ENCODE results near the gene PNMA8B. TPM values are rescaled to one million over a fixed set of nuclear protein-coding genes. Genes with fewer than 3 reads are reported as not detected.

Gene PNMA8B, protein sequence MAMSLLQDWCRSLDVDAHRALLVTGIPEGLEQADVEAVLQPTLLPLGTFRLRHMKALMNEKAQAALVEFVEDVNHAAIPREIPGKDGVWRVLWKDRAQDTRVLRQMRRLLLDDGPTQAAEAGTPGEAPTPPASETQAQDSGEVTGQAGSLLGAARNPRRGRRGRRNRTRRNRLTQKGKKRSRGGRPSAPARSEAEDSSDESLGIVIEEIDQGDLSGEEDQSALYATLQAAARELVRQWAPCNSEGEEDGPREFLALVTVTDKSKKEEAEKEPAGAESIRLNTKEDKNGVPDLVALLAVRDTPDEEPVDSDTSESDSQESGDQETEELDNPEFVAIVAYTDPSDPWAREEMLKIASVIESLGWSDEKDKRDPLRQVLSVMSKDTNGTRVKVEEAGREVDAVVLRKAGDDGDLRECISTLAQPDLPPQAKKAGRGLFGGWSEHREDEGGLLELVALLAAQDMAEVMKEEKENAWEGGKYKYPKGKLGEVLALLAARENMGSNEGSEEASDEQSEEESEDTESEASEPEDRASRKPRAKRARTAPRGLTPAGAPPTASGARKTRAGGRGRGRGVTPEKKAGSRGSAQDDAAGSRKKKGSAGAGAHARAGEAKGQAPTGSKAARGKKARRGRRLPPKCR
- total RNA-seq (2021; ENCODE audit: unreplicated experiment) (not detected), Bru-seq, nascent RNA (percentile 11 among the genes with signal in this experiment), BruChase-seq, experiment 1, labeled RNA remaining after a 2-hour chase (percentile 18 among the genes with signal in this experiment), BruChase-seq, experiment 2, labeled RNA remaining after a 6-hour chase (percentile 12 among the genes with signal in this experiment)
- not detected for polyA plus RNA-seq (2012; ENCODE audit: insufficient read length)
- long read RNA-seq = 0 reads

DNA sequence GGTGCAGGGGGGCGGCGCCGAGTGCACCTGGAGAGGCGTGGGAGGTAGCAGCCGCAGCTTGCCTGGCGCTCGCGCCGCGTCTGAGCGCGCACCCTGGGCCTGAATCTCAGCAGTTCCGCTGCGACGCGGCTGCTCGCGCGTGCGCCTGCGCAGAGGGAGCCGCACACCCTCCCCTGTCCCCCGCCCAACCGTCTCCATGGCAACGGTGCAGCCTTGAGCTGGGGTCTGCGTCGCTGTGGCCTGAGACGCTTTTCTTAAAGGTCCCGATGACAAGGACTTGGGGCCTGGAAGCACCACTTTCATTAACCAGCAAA, at the start of gene PNMA8B:
TSS of gene PNMA8B (minus strand) at position 82 of the 314 bp plus-strand sequence. CDS start 402 bp downstream, outside the sequence.
- ATAC-seq (no peak), DNase-seq (ENCODE audit: low read depth, low spot score) (no peak)
- in situ Hi-C loops (cut with HindIII; ENCODE audit: low pct_unique_long_range_greater_than_20kb, low sequenced_read_pairs) (no loop called here), intact Hi-C loops (cut with micrococcal nuclease; ENCODE audit: unreplicated experiment) (no loop called here)
- ChIA-PET CTCF (no interaction called here), POLR2A (no interaction called here)
- TF ChIP-seq, protein P1, sequence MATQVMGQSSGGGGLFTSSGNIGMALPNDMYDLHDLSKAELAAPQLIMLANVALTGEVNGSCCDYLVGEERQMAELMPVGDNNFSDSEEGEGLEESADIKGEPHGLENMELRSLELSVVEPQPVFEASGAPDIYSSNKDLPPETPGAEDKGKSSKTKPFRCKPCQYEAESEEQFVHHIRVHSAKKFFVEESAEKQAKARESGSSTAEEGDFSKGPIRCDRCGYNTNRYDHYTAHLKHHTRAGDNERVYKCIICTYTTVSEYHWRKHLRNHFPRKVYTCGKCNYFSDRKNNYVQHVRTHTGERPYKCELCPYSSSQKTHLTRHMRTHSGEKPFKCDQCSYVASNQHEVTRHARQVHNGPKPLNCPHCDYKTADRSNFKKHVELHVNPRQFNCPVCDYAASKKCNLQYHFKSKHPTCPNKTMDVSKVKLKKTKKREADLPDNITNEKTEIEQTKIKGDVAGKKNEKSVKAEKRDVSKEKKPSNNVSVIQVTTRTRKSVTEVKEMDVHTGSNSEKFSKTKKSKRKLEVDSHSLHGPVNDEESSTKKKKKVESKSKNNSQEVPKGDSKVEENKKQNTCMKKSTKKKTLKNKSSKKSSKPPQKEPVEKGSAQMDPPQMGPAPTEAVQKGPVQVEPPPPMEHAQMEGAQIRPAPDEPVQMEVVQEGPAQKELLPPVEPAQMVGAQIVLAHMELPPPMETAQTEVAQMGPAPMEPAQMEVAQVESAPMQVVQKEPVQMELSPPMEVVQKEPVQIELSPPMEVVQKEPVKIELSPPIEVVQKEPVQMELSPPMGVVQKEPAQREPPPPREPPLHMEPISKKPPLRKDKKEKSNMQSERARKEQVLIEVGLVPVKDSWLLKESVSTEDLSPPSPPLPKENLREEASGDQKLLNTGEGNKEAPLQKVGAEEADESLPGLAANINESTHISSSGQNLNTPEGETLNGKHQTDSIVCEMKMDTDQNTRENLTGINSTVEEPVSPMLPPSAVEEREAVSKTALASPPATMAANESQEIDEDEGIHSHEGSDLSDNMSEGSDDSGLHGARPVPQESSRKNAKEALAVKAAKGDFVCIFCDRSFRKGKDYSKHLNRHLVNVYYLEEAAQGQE (IDR thresholded peaks at IDR 0.05; ENCODE audit: insufficient read depth in 1 of 2, low read depth in 2 of 2, low read length in 1 of 2) = no peak
- TF ChIP-seq POLR2AphosphoS5 (IDR thresholded peaks at IDR 0.05; ENCODE audit: low read depth, low read length) = no peak
- TF ChIP-seq SIN3A (IDR thresholded peaks at IDR 0.05; ENCODE audit: borderline replicate concordance, insufficient read depth, low read depth, low read length) = no peak
- TF ChIP-seq, protein P2, sequence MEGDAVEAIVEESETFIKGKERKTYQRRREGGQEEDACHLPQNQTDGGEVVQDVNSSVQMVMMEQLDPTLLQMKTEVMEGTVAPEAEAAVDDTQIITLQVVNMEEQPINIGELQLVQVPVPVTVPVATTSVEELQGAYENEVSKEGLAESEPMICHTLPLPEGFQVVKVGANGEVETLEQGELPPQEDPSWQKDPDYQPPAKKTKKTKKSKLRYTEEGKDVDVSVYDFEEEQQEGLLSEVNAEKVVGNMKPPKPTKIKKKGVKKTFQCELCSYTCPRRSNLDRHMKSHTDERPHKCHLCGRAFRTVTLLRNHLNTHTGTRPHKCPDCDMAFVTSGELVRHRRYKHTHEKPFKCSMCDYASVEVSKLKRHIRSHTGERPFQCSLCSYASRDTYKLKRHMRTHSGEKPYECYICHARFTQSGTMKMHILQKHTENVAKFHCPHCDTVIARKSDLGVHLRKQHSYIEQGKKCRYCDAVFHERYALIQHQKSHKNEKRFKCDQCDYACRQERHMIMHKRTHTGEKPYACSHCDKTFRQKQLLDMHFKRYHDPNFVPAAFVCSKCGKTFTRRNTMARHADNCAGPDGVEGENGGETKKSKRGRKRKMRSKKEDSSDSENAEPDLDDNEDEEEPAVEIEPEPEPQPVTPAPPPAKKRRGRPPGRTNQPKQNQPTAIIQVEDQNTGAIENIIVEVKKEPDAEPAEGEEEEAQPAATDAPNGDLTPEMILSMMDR (IDR thresholded peaks at IDR 0.05) = no peak
- TF ChIP-seq TCF7L2 (IDR thresholded peaks at IDR 0.05; ENCODE audit: low read depth, low read length) = no peak
- H3K36me3 ChIP-seq (ENCODE audit: control insufficient read depth, insufficient read depth, low read length) = no peaks in the 10 kb centered on the region
- H3K4me3 ChIP-seq (ENCODE audit: low read depth in 2 of 2, low read length in 2 of 2) = peak within 1 kb of the TSS in 1 of 2 experiments; percentile 14; a peak in 1 of 4 replicates
- H3K9me3 ChIP-seq (ENCODE audit: control insufficient read depth, insufficient read depth, low read depth, low read length) = no peaks in the 10 kb centered on the region
- no TSS peak for BruUV-seq (replicated peaks)
- H3K27ac ChIP-seq (ENCODE audit: low read length) = no peak within 1 kb of the TSS
- H3K27me3 ChIP-seq (ENCODE audit: control insufficient read depth, insufficient read depth, low read length) = no peaks in the 10 kb centered on the region
- H3K4me1 ChIP-seq (ENCODE audit: control insufficient read depth, insufficient read depth, low read length) = no peaks in the 10 kb centered on the region

DNA sequence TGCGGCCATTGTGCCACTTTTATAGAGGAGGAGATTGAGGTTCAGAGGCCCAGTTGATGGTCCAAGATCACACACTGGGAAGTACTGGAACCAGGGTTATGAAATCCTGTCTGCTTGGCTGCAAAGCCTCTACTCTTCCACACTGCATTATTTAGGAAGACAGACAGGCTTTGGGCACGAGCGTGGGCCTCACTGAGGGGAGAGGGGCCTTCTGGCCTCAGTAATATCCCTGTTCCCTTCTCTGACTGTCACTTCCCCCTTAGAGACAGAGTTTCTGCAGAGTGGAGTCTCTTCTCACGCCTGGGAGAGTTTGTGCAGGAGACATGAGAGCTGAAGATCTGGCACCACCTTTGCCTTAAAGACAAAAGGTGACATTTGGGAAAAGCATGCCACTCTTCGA, 49.0 kb upstream of the PNMA8B start:
- Histone ChIP-seq H3K4me1 (ENCODE audit: control insufficient read depth, insufficient read depth, low read length) (no peaks in the 10 kb centered on the region), H3K4me3 (ENCODE audit: low read depth in 2 of 2, low read length in 2 of 2) (no peak overlapping the region), H3K27ac (ENCODE audit: low read length) (no peak overlapping the region), H3K36me3 (ENCODE audit: control insufficient read depth, insufficient read depth, low read length) (no peaks in the 10 kb centered on the region), H3K9me3 (ENCODE audit: control insufficient read depth, insufficient read depth, low read depth, low read length) (no peaks in the 10 kb centered on the region; the same call in 1 of the 2 replicates), H3K27me3 (ENCODE audit: control insufficient read depth, insufficient read depth, low read length) (no peaks in the 10 kb centered on the region)
- no peak for ATAC-seq
- ChIA-PET POLR2A (no interaction called here), CTCF (interaction anchor here (0.7 kb wide), 1 partner anchor 23 kb away, joined by 10 read pairs; no protein-coding TSS in a partner anchor)
- intact Hi-C loops (cut with micrococcal nuclease; ENCODE audit: unreplicated experiment) (no loop called here), in situ Hi-C loops (cut with HindIII; ENCODE audit: low pct_unique_long_range_greater_than_20kb, low sequenced_read_pairs) (no loop called here)
- BruUV-seq (replicated peaks) = no TSS peak
- DNase-seq (ENCODE audit: low read depth, low spot score) = no peak
- TF ChIP-seq, protein P1 (IDR thresholded peaks at IDR 0.05; ENCODE audit: insufficient read depth in 1 of 2, low read depth in 2 of 2, low read length in 1 of 2) = no peak
- no peak for TF ChIP-seq TCF7L2 (IDR thresholded peaks at IDR 0.05; ENCODE audit: low read depth, low read length)
- TF ChIP-seq, protein P2 (IDR thresholded peaks at IDR 0.05) = no peak
- TF ChIP-seq SIN3A (IDR thresholded peaks at IDR 0.05; ENCODE audit: borderline replicate concordance, insufficient read depth, low read depth, low read length) = no peak
- no peak for TF ChIP-seq POLR2AphosphoS5 (IDR thresholded peaks at IDR 0.05; ENCODE audit: low read depth, low read length)

All from Panc1 (cell line).